IPS DF 6.9 (cell line): ENCODE data around the gene SELENOH.

ENCODE experiments used
- DNase-seq: peaks from one replicate; pipeline ENCODE4 v3.0.0-alpha.2; 2013; ENCODE audit warnings: low read depth, low spot score
- H3K27ac ChIP-seq: one replicate; pipeline ENCODE4 v1.5.1; 2013; ENCODE audit warnings: low read length, control low read depth
- H3K27me3 ChIP-seq: 2 replicates; pipeline ENCODE4 v1.6.1; 2013; ENCODE audit warnings: mild to moderate bottlenecking, low read length; ENCODE audit not compliant: control insufficient read depth, insufficient read depth
- H3K36me3 ChIP-seq: 2 replicates; pipeline ENCODE4 v1.6.1; 2013; ENCODE audit warnings: low read length; ENCODE audit not compliant: control insufficient read depth, insufficient read depth
- H3K4me1 ChIP-seq: 2 replicates; pipeline ENCODE4 v1.6.1; 2013; ENCODE audit warnings: low read length; ENCODE audit not compliant: control insufficient read depth, insufficient read depth
- H3K4me3 ChIP-seq: 2 replicates; pipeline ENCODE4 v1.5.1; 2013; ENCODE audit warnings: mild to moderate bottlenecking, low read length
- H3K9me3 ChIP-seq: 2 replicates; pipeline ENCODE4 v1.6.1; 2013; ENCODE audit warnings: low read length, inconsistent platforms; ENCODE audit not compliant: control insufficient read depth, insufficient read depth
- WGBS: extraction: QIAGEN DNeasy Blood & Tissue Kit; methylation state at CpG from one replicate; pipeline ENCODE4 v1.1.7; 2013; ENCODE audit warnings: mixed read lengths, missing lambda C conversion rate; ENCODE audit not compliant: insufficient read length, insufficient coverage; 5-methylcytosine and 5-hydroxymethylcytosine counted together

The SELENOH gene

GRCh38 chr11:57778318-57779037 lies 37.2 kb downstream of the SELENOH start:
- no peak for DNase-seq
- Histone ChIP-seq H3K4me3 (no peak overlapping the region), H3K4me1 (peaks cover 12% of the 10 kb centered on the region; the same call in 1 of the 2 replicates), H3K36me3 (no peaks in the 10 kb centered on the region), H3K27me3 (no peaks in the 10 kb centered on the region), H3K9me3 (no peaks in the 10 kb centered on the region), H3K27ac (peak overlapping the region; percentile 26)
- WGBS = no CpG with 5 or more reads among the region's 6 CpGs

DNA sequence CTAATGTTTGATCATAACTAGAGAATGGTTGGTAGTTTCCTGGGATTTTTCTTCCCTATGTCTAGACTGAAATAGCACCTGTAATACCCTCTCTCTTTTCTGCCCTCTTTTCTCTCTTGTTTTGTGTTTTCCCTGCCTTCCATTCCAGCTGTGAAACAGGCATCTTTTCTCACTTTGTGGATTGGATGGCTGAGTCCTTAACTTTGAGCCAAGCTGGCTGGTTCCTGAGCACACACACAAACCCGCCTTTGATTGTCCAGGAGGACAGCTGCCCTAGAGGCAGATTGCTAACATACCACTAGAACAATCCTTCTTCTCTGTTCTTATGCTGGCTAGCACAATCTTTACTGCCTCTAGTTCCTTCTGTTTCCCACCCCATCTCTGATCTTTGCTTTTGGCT lies 38.0 kb downstream of the SELENOH start:
- no CpG with 5 or more reads among the region's 1 CpG for WGBS
- no peaks in the 10 kb centered on the region for H3K36me3 ChIP-seq
- H3K4me1 ChIP-seq = peaks cover 12% of the 10 kb centered on the region; the same call in 1 of the 2 replicates
- no peaks in the 10 kb centered on the region for H3K27me3 ChIP-seq
- H3K9me3 ChIP-seq = no peaks in the 10 kb centered on the region
- no peak overlapping the region for H3K4me3 ChIP-seq
- H3K27ac ChIP-seq = no peak overlapping the region
- no peak for DNase-seq

DNA sequence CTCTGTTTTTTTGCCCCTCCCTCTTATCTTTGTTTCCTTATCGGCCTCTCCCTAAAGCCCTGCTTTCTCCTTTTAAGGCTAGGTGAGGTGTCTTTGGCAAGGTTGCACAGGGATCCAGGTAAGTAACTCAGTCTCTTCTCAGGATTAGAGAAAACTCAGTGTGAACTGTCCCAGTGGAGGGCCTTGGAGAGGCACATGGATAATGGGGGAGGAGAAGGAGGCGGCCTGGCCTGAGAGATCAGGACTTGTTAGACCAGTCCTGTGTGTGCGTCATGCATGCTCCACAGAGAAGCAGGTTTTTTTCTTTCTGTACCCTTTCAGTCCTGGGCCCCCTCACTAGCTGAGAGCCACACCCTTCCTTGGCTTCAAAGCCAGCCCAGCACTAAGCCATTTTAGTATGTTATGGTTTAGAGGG lies 40.2 kb downstream of the SELENOH start:
- H3K9me3 ChIP-seq = no peaks in the 10 kb centered on the region
- H3K36me3 ChIP-seq = no peaks in the 10 kb centered on the region
- H3K4me3 ChIP-seq = no peak overlapping the region
- H3K27me3 ChIP-seq = no peaks in the 10 kb centered on the region
- H3K27ac ChIP-seq = peak overlapping the region; percentile 83
- peaks cover 9% of the 10 kb centered on the region; the same call in 1 of the 2 replicates for H3K4me1 ChIP-seq
- DNase-seq = no peak
- no CpG with 5 or more reads among the region's 3 CpGs for WGBS

GRCh38 chr11:57785072-57785471 lies 43.8 kb downstream of the SELENOH start:
- DNase-seq = no peak
- Histone ChIP-seq H3K36me3 (no peaks in the 10 kb centered on the region), H3K27ac (no peak overlapping the region), H3K27me3 (no peaks in the 10 kb centered on the region), H3K9me3 (no peaks in the 10 kb centered on the region), H3K4me3 (no peak overlapping the region), H3K4me1 (peaks cover 7% of the 10 kb centered on the region)
- no CpG with 5 or more reads among the region's 2 CpGs for WGBS

DNA sequence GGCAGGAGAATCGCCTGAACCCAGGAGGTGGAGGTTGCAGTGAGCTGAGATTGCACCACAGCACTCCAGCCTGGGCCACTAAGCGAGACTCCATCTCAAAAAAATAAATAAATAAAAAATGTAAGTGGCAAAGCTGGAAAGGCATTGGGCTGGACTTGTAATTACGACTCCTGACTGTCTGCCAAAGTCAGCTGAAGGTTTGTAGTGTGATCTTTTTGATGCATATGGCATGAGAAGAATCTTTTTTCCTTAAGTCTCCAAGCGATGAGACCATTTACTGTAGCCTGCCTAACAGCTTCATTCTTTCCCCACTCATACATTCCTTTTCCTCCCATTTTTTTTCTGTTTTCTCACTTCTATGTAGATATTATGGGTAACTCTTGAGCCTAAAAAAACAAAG lies 45.1 kb downstream of the SELENOH start:
- no peaks in the 10 kb centered on the region for H3K9me3 ChIP-seq
- no CpG with 5 or more reads among the region's 4 CpGs for WGBS
- peaks cover 5% of the 10 kb centered on the region for H3K4me1 ChIP-seq
- H3K4me3 ChIP-seq = no peak overlapping the region
- H3K36me3 ChIP-seq = no peaks in the 10 kb centered on the region
- H3K27ac ChIP-seq = no peak overlapping the region
- DNase-seq = no peak
- no peaks in the 10 kb centered on the region for H3K27me3 ChIP-seq

DNA sequence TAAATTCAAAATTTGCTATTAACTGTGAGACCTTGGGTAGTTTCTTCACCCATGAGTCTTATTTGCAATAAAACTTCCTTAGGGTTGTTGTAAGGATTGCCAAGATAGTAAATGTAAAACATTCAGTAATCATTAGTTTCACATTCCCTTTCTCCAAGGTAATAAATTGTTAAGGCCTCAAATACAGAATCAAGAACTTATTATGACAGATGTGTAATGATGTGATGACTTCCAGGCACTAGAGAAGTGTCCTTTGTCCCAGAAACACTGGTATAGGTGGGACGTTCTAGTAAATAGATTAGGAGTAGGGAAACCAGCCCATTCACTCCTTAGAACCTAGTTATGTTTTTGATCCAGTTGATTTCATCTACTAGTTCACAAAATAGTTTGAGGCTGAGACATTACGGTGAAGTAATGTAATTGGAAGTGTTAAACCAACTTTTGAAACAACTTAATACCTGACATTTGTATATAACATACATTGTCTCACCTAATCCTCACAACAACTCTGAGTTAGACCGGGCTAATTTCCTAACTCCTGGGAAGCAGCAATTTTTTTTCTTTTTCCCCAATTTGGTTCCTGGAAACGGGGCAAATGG lies 45.8 kb downstream of the SELENOH start:
- Histone ChIP-seq H3K4me1 (peaks cover 5% of the 10 kb centered on the region), H3K36me3 (no peaks in the 10 kb centered on the region), H3K27ac (no peak overlapping the region), H3K9me3 (no peaks in the 10 kb centered on the region), H3K4me3 (no peak overlapping the region), H3K27me3 (no peaks in the 10 kb centered on the region)
- DNase-seq = no peak
- no CpG with 5 or more reads among the region's 4 CpGs for WGBS

GRCh38 chr11:57787920-57788702 lies 46.8 kb downstream of the SELENOH start:
- no peak for DNase-seq
- Histone ChIP-seq H3K4me1 (peaks cover 5% of the 10 kb centered on the region), H3K9me3 (no peaks in the 10 kb centered on the region), H3K27me3 (no peaks in the 10 kb centered on the region), H3K27ac (no peak overlapping the region), H3K36me3 (no peaks in the 10 kb centered on the region), H3K4me3 (no peak overlapping the region)
- WGBS = no CpG with 5 or more reads among the region's 6 CpGs

- H3K9me3 ChIP-seq = no peaks in the 10 kb centered on the region
- no peak overlapping the region for H3K4me3 ChIP-seq
- H3K4me1 ChIP-seq = peaks cover 5% of the 10 kb centered on the region
- H3K27ac ChIP-seq = no peak overlapping the region
- H3K36me3 ChIP-seq = no peaks in the 10 kb centered on the region
- no peak for DNase-seq
- no peaks in the 10 kb centered on the region for H3K27me3 ChIP-seq
Measured at GRCh38 chr11:57788703-57789088, 47.4 kb downstream of the SELENOH start.

GRCh38 chr11:57791321-57792059 lies 50.2 kb downstream of the SELENOH start:
- no peaks in the 10 kb centered on the region for H3K27me3 ChIP-seq
- peaks cover 5% of the 10 kb centered on the region; the same call in 1 of the 2 replicates for H3K36me3 ChIP-seq
- no peaks in the 10 kb centered on the region for H3K9me3 ChIP-seq
- H3K27ac ChIP-seq = no peak overlapping the region
- WGBS = no CpG with 5 or more reads among the region's 22 CpGs
- H3K4me1 ChIP-seq = peaks cover 5% of the 10 kb centered on the region
- no peak for DNase-seq
- no peak overlapping the region for H3K4me3 ChIP-seq

DNA sequence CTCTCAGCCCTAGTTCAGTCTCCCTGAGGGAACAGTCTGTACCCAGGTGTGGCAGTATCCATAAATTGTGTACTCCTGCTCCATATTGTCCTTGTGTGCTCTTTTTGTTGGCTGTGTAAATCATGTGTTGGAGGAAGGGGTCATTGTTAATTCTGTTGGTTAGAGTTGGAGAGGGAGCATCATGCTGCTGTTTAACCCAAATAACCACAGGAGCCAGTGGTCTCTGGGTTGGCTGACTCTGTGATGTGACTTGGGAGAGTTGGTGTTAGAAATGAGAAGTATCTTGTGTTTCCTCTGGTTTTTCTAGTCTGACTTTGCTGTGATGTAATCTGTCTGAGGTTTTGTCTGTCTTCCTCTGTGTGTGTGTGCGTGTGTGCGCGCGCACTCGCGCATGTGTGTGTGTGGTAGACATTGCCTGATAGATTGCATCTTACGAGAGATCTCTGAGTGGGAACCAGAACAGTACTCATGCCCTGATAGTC lies 50.8 kb downstream of the SELENOH start:
- no peak for DNase-seq
- Histone ChIP-seq H3K4me3 (no peak overlapping the region), H3K27me3 (no peaks in the 10 kb centered on the region), H3K4me1 (peaks cover 5% of the 10 kb centered on the region), H3K36me3 (peaks cover 9% of the 10 kb centered on the region; the same call in 1 of the 2 replicates), H3K27ac (no peak overlapping the region), H3K9me3 (no peaks in the 10 kb centered on the region)
- whole genome bisulfite sequencing = no CpG with 5 or more reads among the region's 7 CpGs
